ENCODE measurements around the gene PHLPP1.

PHLPP1 gene

DNA sequence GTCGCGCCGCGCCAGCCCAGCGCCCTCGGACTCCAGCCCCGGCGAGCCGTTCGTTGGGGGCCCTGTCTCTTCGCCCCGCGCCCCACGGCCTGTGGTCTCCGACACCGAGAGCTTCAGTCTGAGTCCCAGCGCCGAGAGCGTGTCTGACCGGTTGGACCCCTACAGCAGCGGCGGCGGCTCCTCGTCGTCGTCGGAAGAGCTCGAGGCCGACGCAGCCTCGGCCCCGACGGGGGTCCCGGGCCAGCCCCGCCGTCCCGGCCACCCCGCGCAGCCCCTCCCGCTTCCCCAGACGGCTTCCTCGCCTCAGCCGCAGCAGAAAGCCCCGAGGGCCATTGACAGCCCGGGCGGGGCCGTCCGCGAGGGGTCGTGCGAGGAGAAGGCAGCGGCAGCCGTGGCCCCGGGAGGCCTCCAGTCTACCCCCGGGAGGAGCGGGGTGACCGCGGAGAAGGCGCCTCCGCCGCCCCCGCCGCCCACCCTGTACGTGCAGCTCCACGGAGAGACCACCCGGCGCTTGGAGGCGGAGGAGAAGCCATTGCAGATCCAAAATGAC is 1.4 kb downstream of the PHLPP1 start:
- peaks cover 65% of the 10 kb centered on the region for H3K4me1 Mint-ChIP-seq
- no peaks in the 10 kb centered on the region for H3K36me3 Mint-ChIP-seq (ENCODE audit: low read depth)
- peak overlapping the region; percentile 97 for H3K27ac Mint-ChIP-seq
- TF ChIP-seq, protein P1, sequence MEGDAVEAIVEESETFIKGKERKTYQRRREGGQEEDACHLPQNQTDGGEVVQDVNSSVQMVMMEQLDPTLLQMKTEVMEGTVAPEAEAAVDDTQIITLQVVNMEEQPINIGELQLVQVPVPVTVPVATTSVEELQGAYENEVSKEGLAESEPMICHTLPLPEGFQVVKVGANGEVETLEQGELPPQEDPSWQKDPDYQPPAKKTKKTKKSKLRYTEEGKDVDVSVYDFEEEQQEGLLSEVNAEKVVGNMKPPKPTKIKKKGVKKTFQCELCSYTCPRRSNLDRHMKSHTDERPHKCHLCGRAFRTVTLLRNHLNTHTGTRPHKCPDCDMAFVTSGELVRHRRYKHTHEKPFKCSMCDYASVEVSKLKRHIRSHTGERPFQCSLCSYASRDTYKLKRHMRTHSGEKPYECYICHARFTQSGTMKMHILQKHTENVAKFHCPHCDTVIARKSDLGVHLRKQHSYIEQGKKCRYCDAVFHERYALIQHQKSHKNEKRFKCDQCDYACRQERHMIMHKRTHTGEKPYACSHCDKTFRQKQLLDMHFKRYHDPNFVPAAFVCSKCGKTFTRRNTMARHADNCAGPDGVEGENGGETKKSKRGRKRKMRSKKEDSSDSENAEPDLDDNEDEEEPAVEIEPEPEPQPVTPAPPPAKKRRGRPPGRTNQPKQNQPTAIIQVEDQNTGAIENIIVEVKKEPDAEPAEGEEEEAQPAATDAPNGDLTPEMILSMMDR (IDR thresholded peaks at IDR 0.05), result no peak
- H3K27me3 Mint-ChIP-seq (ENCODE audit: low read depth, poor library complexity), result peaks cover 2% of the 10 kb centered on the region
- DNase-seq, result peak; percentile 69
- no peaks in the 10 kb centered on the region for H3K9me3 Mint-ChIP-seq
- peak overlapping the region; percentile 91 for H3K4me3 Mint-ChIP-seq

DNA sequence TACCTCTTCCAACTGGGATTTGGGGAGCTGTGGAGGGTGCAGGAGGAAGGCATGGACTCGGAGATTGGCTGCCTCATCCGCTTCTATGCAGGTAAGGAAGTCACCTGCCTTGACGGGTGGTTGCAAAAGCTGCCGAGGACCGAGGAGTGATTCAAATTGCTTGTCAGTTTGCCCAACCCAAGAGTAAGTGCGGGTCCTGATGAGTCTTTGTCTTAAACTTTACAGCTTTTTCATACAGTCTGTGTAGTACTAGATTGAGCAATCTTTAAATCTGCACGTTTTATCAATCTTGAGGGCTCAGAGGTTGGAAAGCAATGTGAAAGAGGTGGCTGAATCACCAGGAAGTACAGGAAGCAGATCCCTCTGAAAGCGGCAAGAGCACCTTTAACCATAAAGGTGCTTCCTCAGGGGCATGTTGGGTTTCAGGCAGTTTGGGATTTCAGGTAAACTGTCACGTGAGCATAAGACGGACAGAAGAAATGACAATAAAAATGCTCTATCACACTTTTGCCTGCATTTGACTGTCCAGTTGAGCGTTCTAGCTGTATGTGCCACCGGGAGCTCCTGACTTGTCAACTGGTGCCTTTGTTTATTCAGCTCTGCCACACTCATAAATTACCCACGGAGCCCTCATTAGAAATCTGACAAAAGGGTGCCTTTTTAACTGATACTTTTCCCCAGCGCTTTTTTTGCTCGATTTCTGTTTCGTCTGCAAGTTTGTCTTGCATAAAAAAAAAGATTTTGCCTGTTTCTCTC is 2.0 kb downstream of the PHLPP1 start:
- Mint-ChIP-seq H3K36me3 (ENCODE audit: low read depth) (no peaks in the 10 kb centered on the region), H3K4me1 (peaks cover 72% of the 10 kb centered on the region), H3K27ac (peak overlapping the region; percentile 97), H3K4me3 (peak overlapping the region; percentile 91), H3K9me3 (no peaks in the 10 kb centered on the region), H3K27me3 (ENCODE audit: low read depth, poor library complexity) (peaks cover 2% of the 10 kb centered on the region)
- peak; percentile 23 for DNase-seq
- TF ChIP-seq, protein P1 (IDR thresholded peaks at IDR 0.05), result no peak

GRCh38 chr18:62717925-62718800 is 2.8 kb downstream of the PHLPP1 start:
- TF ChIP-seq, protein P1 (IDR thresholded peaks at IDR 0.05), result no peak
- Mint-ChIP-seq H3K27me3 (ENCODE audit: low read depth, poor library complexity) (peaks cover 2% of the 10 kb centered on the region), H3K27ac (peak overlapping the region; percentile 97), H3K36me3 (ENCODE audit: low read depth) (no peaks in the 10 kb centered on the region), H3K9me3 (no peaks in the 10 kb centered on the region), H3K4me1 (peaks cover 78% of the 10 kb centered on the region), H3K4me3 (peak overlapping the region; percentile 91)
- no peak for DNase-seq

GRCh38 chr18:62720048-62720447 is 4.7 kb downstream of the PHLPP1 start:
- peak overlapping the region; percentile 11 for H3K27ac Mint-ChIP-seq
- TF ChIP-seq, protein P1 (IDR thresholded peaks at IDR 0.05), result no peak
- H3K9me3 Mint-ChIP-seq, result peaks cover 3% of the 10 kb centered on the region
- peaks cover 72% of the 10 kb centered on the region for H3K4me1 Mint-ChIP-seq
- peak overlapping the region; percentile 91 for H3K4me3 Mint-ChIP-seq
- DNase-seq, result no peak
- peaks cover 2% of the 10 kb centered on the region for H3K27me3 Mint-ChIP-seq (ENCODE audit: low read depth, poor library complexity)
- H3K36me3 Mint-ChIP-seq (ENCODE audit: low read depth), result peaks cover 5% of the 10 kb centered on the region

DNA sequence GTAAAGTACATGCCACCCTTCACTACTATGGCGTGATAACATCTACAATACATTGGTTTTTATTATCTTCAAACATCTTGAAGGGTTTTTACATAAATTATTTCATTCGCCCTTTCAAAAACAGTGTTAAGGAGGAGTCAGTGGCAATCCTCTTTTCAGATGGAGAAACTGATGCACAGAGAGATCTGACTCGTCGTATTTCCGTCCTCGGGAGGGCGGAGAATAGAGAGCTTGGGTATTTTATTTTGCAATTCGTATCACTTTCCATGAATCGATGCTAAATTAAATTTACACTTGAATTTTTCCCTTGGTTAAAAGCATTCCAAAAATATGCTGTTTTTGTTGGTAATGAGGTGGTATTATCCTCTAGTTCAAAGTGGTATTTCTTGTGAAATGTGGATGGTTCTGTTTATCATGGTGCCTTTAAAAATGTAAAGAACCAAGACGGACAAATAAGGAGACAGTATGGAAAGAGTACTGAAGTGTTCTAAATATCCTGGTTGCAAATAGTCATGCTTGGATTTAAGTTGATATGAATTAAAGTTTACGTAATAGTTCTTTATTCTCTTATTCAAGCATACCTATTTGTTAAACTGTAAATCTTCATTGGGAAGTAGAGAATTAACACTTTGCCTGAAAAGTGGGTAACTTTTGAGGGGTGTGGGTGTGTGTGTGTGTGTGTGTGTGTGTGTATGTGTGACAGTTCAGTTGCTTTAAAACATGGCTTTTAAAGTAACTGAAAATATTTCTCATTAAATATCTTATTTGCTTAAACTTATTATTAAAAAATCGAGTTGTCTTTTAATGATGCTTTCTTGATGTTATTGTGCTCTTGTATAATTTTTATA is 5.6 kb downstream of the PHLPP1 start:
- Mint-ChIP-seq H3K27ac (no peak overlapping the region), H3K4me1 (peaks cover 72% of the 10 kb centered on the region), H3K27me3 (ENCODE audit: low read depth, poor library complexity) (peaks cover 2% of the 10 kb centered on the region), H3K36me3 (ENCODE audit: low read depth) (peaks cover 12% of the 10 kb centered on the region), H3K4me3 (peak overlapping the region; percentile 91), H3K9me3 (peaks cover 5% of the 10 kb centered on the region)
- DNase-seq, result no peak
- TF ChIP-seq, protein P1 (IDR thresholded peaks at IDR 0.05), result no peak

Measured in nephron progenitor cell (in vitro differentiated cells).